Progenitor cell of endocrine pancreas (in vitro differentiated cells): Measurements from ENCODE around the gene ATP6V0B. TPM values are rescaled to one million over a fixed set of nuclear protein-coding genes. Genes with fewer than 3 reads are reported as not detected.

Experiments used
- DNase-seq: peaks from one replicate; pipeline ENCODE4 v3.0.0; 2021; ENCODE audit warnings: low spot score; ENCODE audit not compliant: unreplicated experiment
- H3K27ac Mint-ChIP-seq: 2 replicates; pipeline ENCODE4 v1.8.0; 2021; ENCODE audit warnings: mild to moderate bottlenecking, moderate library complexity, mixed read lengths
- H3K27me3 Mint-ChIP-seq: 2 replicates; pipeline ENCODE4 v1.8.0; 2021; ENCODE audit warnings: mixed read lengths
- H3K36me3 Mint-ChIP-seq: 2 replicates; pipeline ENCODE4 v1.8.0; 2022; ENCODE audit warnings: mixed read lengths; ENCODE audit not compliant: insufficient read depth
- H3K4me1 Mint-ChIP-seq: 2 replicates; pipeline ENCODE4 v1.8.0; 2021; ENCODE audit warnings: low read depth, mixed read lengths
- H3K4me3 Mint-ChIP-seq: 2 replicates; pipeline ENCODE4 v1.8.0; 2021; ENCODE audit warnings: low read depth, mild to moderate bottlenecking, moderate library complexity, mixed read lengths
- H3K9me3 Mint-ChIP-seq: 2 replicates; pipeline ENCODE4 v1.8.0; 2021; ENCODE audit warnings: low read depth, mixed read lengths
- CTCF ChIP-seq: fragments of 200-600 bp; sonication (generic); IDR thresholded peaks from one replicate; pipeline ENCODE4 v1.5.0; 2021; ENCODE audit warnings: antibody characterized with exemption, mild to moderate bottlenecking; ENCODE audit not compliant: unreplicated experiment
- total RNA-seq: library from RNA; stranded (reverse); gene quantifications from 2 replicates; pipeline ENCODE4 v1.2.1, GENCODE V29; 2021

ATP6V0B gene
- total RNA-seq, 1 donor from 2014 or later: 104 TPM

GRCh38 chr1:43995984-43996732 is 21.4 kb downstream of the ATP6V0B start:
- Mint-ChIP-seq H3K27me3 (no peaks in the 10 kb centered on the region), H3K36me3 (peaks cover 4% of the 10 kb centered on the region), H3K4me1 (peaks cover 37% of the 10 kb centered on the region), H3K27ac (no peak overlapping the region), H3K9me3 (no peaks in the 10 kb centered on the region), H3K4me3 (no peak overlapping the region)
- DNase-seq: no peak
- no peak for TF ChIP-seq CTCF

- H3K27ac Mint-ChIP-seq: no peak overlapping the region
- DNase-seq: no peak
- peaks cover 6% of the 10 kb centered on the region for H3K36me3 Mint-ChIP-seq
These were observed 22.0 kb downstream of the ATP6V0B start for GRCh38 chr1:43996733-43997115.

GRCh38 chr1:43997295-43997999 is 22.7 kb downstream of the ATP6V0B start:
- Mint-ChIP-seq H3K27ac (peak overlapping the region; percentile 49), H3K27me3 (no peaks in the 10 kb centered on the region), H3K4me3 (peak overlapping the region; percentile 26), H3K9me3 (no peaks in the 10 kb centered on the region), H3K4me1 (peaks cover 32% of the 10 kb centered on the region), H3K36me3 (peaks cover 6% of the 10 kb centered on the region)
- DNase-seq: no peak
- no peak for TF ChIP-seq CTCF

More at GRCh38 chr1:43996733-43997115, 22.0 kb downstream of the ATP6V0B start:
- H3K9me3 Mint-ChIP-seq: no peaks in the 10 kb centered on the region
- H3K4me3 Mint-ChIP-seq: no peak overlapping the region
- TF ChIP-seq CTCF: no peak
- no peaks in the 10 kb centered on the region for H3K27me3 Mint-ChIP-seq
- peaks cover 37% of the 10 kb centered on the region for H3K4me1 Mint-ChIP-seq

GRCh38 chr1:43998000-43998378 is 23.2 kb downstream of the ATP6V0B start:
- TF ChIP-seq CTCF: no peak
- H3K4me1 Mint-ChIP-seq: peaks cover 27% of the 10 kb centered on the region

GRCh38 chr1:43999455-43999854 is 24.7 kb downstream of the ATP6V0B start:
- no peak overlapping the region for H3K4me3 Mint-ChIP-seq
- no peaks in the 10 kb centered on the region for H3K9me3 Mint-ChIP-seq
- H3K4me1 Mint-ChIP-seq: peaks cover 25% of the 10 kb centered on the region
- peaks cover 8% of the 10 kb centered on the region for H3K36me3 Mint-ChIP-seq
- H3K27ac Mint-ChIP-seq: no peak overlapping the region
- TF ChIP-seq CTCF: no peak
- no peaks in the 10 kb centered on the region for H3K27me3 Mint-ChIP-seq
- no peak for DNase-seq

More at GRCh38 chr1:43998000-43998378, 23.2 kb downstream of the ATP6V0B start:
- no peak overlapping the region for H3K4me3 Mint-ChIP-seq
- peak overlapping the region; percentile 8 for H3K27ac Mint-ChIP-seq
- H3K9me3 Mint-ChIP-seq: no peaks in the 10 kb centered on the region
- no peak for DNase-seq
- peaks cover 8% of the 10 kb centered on the region for H3K36me3 Mint-ChIP-seq
- H3K27me3 Mint-ChIP-seq: no peaks in the 10 kb centered on the region
